Fibroblast of the conjunctiva (primary cell): ENCODE measurements around the gene PDF.
"Not testable (repeated sequence)": the region's sequence is repeated elsewhere in the genome, so short reads cannot be mapped to it uniquely, and the experiment has no call there.

Experiments used
- DNase-seq: peaks from one replicate; pipeline ENCODE4 v3.0.0-alpha.2; 2010; ENCODE audit warnings: low read depth

PDF gene, protein sequence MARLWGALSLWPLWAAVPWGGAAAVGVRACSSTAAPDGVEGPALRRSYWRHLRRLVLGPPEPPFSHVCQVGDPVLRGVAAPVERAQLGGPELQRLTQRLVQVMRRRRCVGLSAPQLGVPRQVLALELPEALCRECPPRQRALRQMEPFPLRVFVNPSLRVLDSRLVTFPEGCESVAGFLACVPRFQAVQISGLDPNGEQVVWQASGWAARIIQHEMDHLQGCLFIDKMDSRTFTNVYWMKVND

GRCh38 chr16:69330286-69331109 is at the start of gene PDF:
Gene PDF (minus strand): TSS chr16:69330588. CDS start chr16:69330570, 18 bp downstream.
- DNase-seq, result peak; percentile 87

- DNase-seq, result no peak
Measured at GRCh38 chr16:69378760-69379159, 48.4 kb upstream of the PDF start.

DNA sequence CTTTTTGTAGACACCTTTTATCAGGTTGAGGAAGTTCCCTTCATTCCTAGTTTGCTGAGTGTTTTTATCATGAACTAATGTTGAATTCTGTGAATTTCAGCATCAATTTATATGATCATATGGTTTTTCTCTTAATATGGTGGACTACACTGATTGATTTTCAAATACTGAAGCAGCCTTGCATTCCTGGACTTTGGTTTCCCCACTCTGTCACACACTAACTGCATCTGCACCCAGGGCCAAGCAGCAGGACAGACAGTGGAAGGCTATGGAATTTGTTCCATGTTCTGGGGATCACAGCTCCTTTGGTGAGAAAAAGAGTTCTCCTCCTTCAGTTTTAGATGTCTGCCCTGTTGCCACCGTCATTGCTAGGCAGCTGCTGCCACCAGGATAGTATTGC is 47.6 kb upstream of the PDF start:
- no peak for DNase-seq

- DNase-seq, result no peak
Measured at GRCh38 chr16:69376393-69377059, 46.1 kb upstream of the PDF start.

DNA sequence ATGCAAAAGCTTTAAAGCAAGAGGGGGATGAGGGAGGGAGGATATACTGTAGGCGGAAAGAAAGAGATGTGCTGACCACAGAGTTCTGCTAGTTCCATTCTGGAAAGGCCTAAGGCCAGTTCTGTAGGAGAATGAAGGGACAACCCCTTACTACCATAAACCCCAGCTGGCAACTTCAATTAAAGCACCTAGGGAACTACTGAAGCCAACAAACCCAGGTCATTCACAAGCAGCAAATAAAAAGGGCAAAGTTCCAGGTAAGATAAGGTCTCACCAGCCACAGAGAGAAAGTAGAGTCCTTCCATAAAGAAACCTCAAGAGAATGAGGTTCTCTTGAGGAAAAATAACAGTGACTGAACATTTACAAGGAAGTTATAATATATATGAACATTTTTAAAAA is 42.6 kb upstream of the PDF start:
- DNase-seq, result no peak

DNA sequence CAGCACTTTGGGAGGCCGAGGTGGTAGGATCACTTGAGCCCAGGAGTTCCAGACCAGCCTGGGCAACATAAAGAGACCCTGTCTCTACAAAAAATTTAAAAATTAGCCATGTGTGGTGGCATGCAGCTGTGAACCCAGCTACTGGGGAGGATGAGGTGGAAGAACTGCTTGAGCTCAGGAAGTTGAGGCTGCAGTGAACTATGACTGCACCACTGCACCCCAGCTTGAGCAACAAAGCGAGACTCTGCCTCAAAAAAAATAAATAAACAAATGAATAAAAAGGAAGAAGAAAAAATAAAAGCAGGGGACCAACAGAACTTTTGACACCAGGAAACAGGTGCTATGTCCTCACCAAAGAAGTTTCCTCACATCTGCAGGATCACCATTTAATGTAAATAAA is 41.2 kb upstream of the PDF start:
- no peak for DNase-seq

DNA sequence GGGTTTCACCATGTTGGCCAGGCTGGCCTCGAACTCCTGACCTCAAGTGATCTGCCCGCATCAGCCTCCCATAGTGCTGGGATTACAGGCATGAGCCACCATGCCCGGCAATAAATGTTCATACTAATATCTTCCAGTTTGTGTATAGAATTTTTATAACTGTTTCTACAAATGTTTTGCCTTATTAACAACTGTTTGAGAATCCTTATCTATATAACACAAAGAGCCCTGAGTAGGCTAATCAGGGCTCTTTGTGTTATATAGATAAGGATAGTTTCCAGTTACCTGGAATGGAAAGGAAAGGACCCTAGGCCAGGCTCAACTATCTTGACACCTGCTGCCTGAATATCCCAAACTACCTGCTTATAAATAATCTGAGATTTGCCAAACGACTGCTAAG is 38.5 kb upstream of the PDF start:
- DNase-seq, result no peak

GRCh38 chr16:69367980-69368379 is 37.6 kb upstream of the PDF start:
- DNase-seq, result no peak

DNA sequence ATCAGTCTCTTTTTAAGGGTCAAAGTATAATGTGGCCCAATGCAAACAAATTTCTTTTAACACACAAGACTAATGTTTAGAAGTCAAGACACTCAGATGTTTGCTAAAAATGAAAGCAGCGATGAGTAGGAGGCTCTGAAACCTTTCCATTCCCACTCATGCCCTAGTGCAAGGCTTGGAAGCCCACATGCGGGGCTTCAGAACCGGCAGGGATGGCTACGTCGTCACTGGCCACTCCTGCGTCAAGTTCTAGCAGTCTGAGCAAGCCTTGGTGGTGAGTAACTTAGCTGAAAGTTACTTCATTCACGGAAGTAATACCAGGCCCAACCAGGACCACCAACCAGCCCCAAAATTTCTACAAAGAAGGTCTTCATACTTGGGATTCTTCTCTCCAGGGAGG is 36.0 kb upstream of the PDF start:
- DNase-seq, result no peak

DNA sequence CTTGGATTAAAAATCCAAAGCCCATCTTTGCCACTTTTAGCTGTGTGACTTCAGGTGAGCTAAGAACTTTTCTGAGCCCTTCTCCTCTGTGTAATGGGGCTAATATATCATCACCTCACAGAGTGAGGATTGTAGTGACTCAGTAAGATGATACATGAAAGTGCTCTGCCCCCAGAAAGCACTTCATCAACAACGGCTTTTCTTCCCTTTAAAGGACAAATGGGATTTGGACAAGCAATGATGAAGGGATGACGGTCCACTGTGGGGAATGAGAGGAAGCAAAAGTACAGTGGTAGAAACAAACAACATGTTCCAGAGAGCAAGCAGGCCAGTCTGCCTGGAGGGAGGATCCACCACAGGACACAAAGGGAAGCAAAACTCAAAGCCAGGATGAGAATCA is 35.5 kb upstream of the PDF start:
- DNase-seq, result no peak

- no peak for DNase-seq
Measured at GRCh38 chr16:69364088-69364487, 33.7 kb upstream of the PDF start.

DNA sequence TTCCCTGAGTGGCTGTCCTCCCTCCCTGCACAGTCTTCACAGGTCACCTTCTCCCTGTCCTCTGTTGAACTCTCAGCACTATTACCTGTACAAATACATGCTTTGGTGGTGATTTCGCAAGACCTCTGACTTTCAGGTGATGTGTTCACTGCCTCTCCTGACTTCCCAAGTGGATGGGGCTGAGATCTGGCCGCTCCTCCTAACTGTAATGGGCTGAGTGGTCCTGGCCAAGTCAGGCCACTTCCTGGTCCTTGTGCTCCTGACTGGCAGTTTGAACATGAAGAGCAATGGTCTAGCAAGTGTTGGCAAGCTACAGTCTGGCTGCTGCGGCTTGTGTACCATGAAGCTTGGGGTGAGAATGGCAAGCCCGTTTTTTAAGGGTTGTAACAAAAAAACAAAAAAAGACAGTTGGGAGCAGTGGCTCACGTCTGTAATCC is 32.9 kb upstream of the PDF start:
- DNase-seq, result no peak

DNA sequence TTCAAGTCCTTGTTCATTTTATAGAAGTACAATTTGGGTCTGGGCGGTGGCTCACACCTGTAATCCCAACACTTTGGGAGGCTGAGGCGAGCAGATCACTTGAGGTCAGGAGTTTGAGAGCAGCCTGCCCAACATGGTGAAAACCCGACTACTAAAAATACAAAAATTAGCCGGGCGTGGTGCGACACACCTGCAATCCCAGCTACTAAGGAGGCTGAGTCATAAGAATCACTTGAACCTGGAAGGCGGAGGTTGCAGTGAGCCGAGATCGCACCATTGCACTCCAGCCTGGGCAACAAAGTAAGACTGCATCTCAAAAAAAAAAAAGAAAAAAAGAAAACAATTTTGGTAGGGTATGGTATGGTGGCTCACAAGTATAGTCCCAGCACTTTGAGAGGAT is 29.7 kb upstream of the PDF start:
- not testable (repeated sequence) for DNase-seq

DNA sequence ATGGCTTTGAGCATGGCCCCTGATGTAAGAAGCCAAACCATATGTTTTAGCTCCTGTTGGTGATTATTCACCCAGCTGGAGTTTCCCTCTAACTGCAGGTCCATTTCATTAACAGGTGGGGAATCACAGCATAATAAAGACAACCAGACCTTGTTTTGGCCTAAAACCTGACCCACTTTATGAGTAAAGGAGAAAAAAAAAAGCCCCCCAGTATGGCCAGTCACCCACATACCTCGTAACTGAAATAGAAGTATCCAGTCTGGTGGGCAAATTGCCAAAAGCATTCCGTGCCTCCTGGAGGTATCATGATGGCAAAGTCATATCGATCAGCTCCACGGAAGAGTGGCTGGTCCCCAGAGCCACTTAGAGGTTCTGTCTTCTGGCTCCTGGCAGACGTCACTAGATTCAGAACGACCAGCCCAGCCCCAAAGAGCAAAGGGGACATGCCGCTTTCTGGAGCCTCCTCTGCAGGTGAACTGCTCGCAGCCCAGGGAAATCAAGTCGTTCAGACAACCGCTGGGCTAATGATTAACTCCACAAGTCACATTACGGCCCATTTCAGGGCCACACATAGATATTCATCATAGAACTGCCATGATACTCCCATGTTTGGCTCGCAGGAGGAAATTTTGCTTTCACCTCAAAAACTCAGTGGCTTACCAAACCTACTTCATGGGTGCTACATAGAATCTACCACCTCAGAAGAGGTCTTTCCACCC is 21.1 kb upstream of the PDF start, which contains the start of gene TMED6:
TMED6 (minus strand) TSS at position 478 of the 719 bp plus-strand sequence; CDS start at position 445, 33 bp downstream.
- DNase-seq, result no peak

GRCh38 chr16:69350536-69351133 is 20.2 kb upstream of the PDF start:
- no peak for DNase-seq

- no peak for DNase-seq
Measured at GRCh38 chr16:69349536-69349935, 19.1 kb upstream of the PDF start.

- no peak for DNase-seq
Measured at GRCh38 chr16:69348222-69348621, 17.8 kb upstream of the PDF start.

GRCh38 chr16:69346683-69347082 is 16.3 kb upstream of the PDF start:
- DNase-seq, result no peak

GRCh38 chr16:69345923-69346322 is 15.5 kb upstream of the PDF start:
- DNase-seq, result no peak

GRCh38 chr16:69344171-69344570 is 13.8 kb upstream of the PDF start:
- no peak for DNase-seq

- no peak for DNase-seq
Measured at GRCh38 chr16:69340095-69340644, 9.8 kb upstream of the PDF start.
